ENCODE measurements around the gene DAZAP1.
A peak's percentile ranks its signal among the peaks of the same experiment; 100 is the strongest.

DAZAP1 gene

DNA sequence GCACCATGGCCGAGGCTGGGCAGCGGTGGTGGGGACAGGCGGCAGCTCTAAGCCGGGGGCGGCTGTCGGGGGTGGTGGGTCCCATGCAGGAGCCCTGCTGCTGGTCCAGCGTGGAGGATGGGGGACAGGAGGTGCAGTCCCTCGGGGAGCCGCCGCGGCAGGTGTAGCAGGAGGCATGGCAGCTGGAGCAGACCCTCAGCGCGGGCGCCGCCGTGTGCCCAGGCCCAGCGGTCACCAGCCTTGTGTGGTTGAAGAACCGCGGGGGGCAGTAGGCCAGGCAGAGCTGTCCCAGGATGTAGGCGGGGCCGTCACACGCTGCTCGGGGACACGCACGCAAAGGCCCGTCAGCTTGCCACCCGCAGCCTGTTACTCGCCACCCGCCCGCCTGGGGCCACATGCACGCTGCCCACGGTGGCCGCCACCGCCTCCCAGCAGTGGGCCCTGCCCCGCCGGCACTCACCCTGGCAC lies 74.5 kb downstream of the DAZAP1 start:
- in situ Hi-C loops (cut with MboI; ENCODE audit: low pct_unique_long_range_greater_than_20kb, low sequenced_read_pairs, unreplicated experiment), result no loop called here
- no peak for TF ChIP-seq CTCF (IDR thresholded peaks at IDR 0.05; ENCODE audit: extremely low read depth, insufficient read depth, missing control alignments)

GRCh38 chr19:1482361-1483130 lies 75.2 kb downstream of the DAZAP1 start:
- in situ Hi-C loops (cut with MboI; ENCODE audit: low pct_unique_long_range_greater_than_20kb, low sequenced_read_pairs, unreplicated experiment), result no loop called here
- TF ChIP-seq CTCF (IDR thresholded peaks at IDR 0.05; ENCODE audit: extremely low read depth, insufficient read depth, missing control alignments), result no peak
- peak; percentile 29 for DNase-seq (ENCODE audit: low spot score)

More for the DNA sequence above, 74.5 kb downstream of the DAZAP1 start:
- DNase-seq (ENCODE audit: low spot score), result peak; percentile 27

- in situ Hi-C loops (cut with MboI; ENCODE audit: low pct_unique_long_range_greater_than_20kb, low sequenced_read_pairs, unreplicated experiment), result no loop called here
- TF ChIP-seq CTCF (IDR thresholded peaks at IDR 0.05; ENCODE audit: extremely low read depth, insufficient read depth, missing control alignments), result no peak
- peak; percentile 25 for DNase-seq (ENCODE audit: low spot score)
Measured at GRCh38 chr19:1483131-1483978, 76.0 kb downstream of the DAZAP1 start.

- peak; percentile 18 for DNase-seq (ENCODE audit: low spot score)
- no peak for TF ChIP-seq CTCF (IDR thresholded peaks at IDR 0.05; ENCODE audit: extremely low read depth, insufficient read depth, missing control alignments)
- in situ Hi-C loops (cut with MboI; ENCODE audit: low pct_unique_long_range_greater_than_20kb, low sequenced_read_pairs, unreplicated experiment), result no loop called here
Measured at GRCh38 chr19:1483979-1484428, 76.6 kb downstream of the DAZAP1 start.

All from GM13977 (cell line).